Panc1 (cell line): ENCODE results near the gene NTM. TPM values are rescaled to one million over a fixed set of nuclear protein-coding genes. Genes with fewer than 3 reads are reported as not detected.

Experiments used
- ATAC-seq: fragments of 200-7000 bp; cut with Tn5 transposase; 2 replicates; pipeline ENCODE4 v1.9.1; 2020; ENCODE audit warnings: mild to moderate bottlenecking, moderate library complexity
- BruUV-seq: library from RNA; stranded (reverse); fragments of 400-500 nt; replicated peaks from 2 replicates; lab custom pipeline; 2021; lab: Mats Ljungman, UMichigan
- CTCF ChIA-PET: fragments of 300-600 bp; sonication (Branson Sonifier 250); formaldehyde crosslinking; loops from one replicate; lab custom pipeline; 2022; ENCODE audit warnings: antibody characterized with exemption; lab: Charles Lee
- POLR2A ChIA-PET: fragments of 300-600 bp; sonication (Branson Sonifier 250); formaldehyde crosslinking; loops from one replicate; lab custom pipeline; 2022; ENCODE audit warnings: antibody characterized with exemption; lab: Charles Lee
- DNase-seq: peaks from one replicate; pipeline ENCODE4 v3.0.0-alpha.2; 2010; ENCODE audit warnings: low read depth, low spot score
- H3K27ac ChIP-seq: 2 replicates; pipeline ENCODE4 v1.5.1; 2011; ENCODE audit warnings: mild to moderate bottlenecking, low read length, inconsistent platforms
- H3K27me3 ChIP-seq: fragments of 200-500 bp; sonication (Bioruptor generic); 2 replicates; pipeline ENCODE4 v1.6.0; 2014; ENCODE audit warnings: low read length, inconsistent platforms; ENCODE audit not compliant: control insufficient read depth, insufficient read depth
- H3K36me3 ChIP-seq: fragments of 200-500 bp; sonication (Bioruptor generic); 2 replicates; pipeline ENCODE4 v1.5.1; 2014; ENCODE audit warnings: inconsistent platforms, mild to moderate bottlenecking, low read length, moderate library complexity; ENCODE audit not compliant: control insufficient read depth, insufficient read depth
- H3K4me1 ChIP-seq: 2 replicates; pipeline ENCODE4 v1.5.1; 2011; ENCODE audit warnings: inconsistent platforms, mild to moderate bottlenecking, low read length, moderate library complexity; ENCODE audit not compliant: control insufficient read depth, insufficient read depth
- H3K4me3 ChIP-seq, 2 experiments: 2 replicates each; pipeline ENCODE4 v1.5.1; 2011 to 2012; ENCODE audit warnings: low read depth in 2 of 2, low read length in 2 of 2, mild to moderate bottlenecking in 2 of 2, inconsistent platforms in 1 of 2, moderate library complexity in 1 of 2
- H3K9me3 ChIP-seq: fragments of 200-500 bp; sonication (Bioruptor generic); 2 replicates; pipeline ENCODE4 v1.5.1; 2014; ENCODE audit warnings: low read depth, mild to moderate bottlenecking, inconsistent platforms, low read length, moderate library complexity; ENCODE audit not compliant: control insufficient read depth, insufficient read depth
- POLR2AphosphoS5 ChIP-seq: IDR thresholded peaks from 2 replicates; pipeline ENCODE4 v1.6.1; 2012; ENCODE audit warnings: mild to moderate bottlenecking, low read depth, low read length, moderate library complexity
- REST ChIP-seq, 2 experiments: IDR thresholded peaks; 2 replicates each; pipeline ENCODE4 v1.6.1; 2011 to 2012; ENCODE audit warnings: low read depth in 2 of 2, control low read depth in 1 of 2, low read length in 1 of 2, mild to moderate bottlenecking in 1 of 2, moderate library complexity in 1 of 2; ENCODE audit not compliant: insufficient read depth in 1 of 2
- SIN3A ChIP-seq: IDR thresholded peaks from 2 replicates; pipeline ENCODE4 v1.6.1; 2012; ENCODE audit warnings: low read depth, mild to moderate bottlenecking, low read length, moderate library complexity, borderline replicate concordance; ENCODE audit not compliant: insufficient read depth
- TCF7L2 ChIP-seq: IDR thresholded peaks from 2 replicates; pipeline ENCODE4 v1.6.1; 2011; ENCODE audit warnings: mild to moderate bottlenecking, low read depth, low read length, inconsistent platforms
- in situ Hi-C: cut with HindIII; loops from 2 replicates; pipeline ENCODE4 v1.10.0; 2016; ENCODE audit warnings: low sequenced_read_pairs, low pct_unique_long_range_greater_than_20kb
- intact Hi-C: fragments of 100-400 bp; cut with micrococcal nuclease; formaldehyde crosslinking; loops from one replicate; pipeline ENCODE4 v1.10.0; 2022; ENCODE audit not compliant: unreplicated experiment
- total RNA-seq: library from RNA; stranded (reverse); gene quantifications from one replicate; pipeline ENCODE4 v1.2.1, GENCODE V29; 2021; ENCODE audit not compliant: unreplicated experiment
- TF ChIP-seq, protein P1 (sequence below): fragments of 450-650 bp; IDR thresholded peaks from 2 replicates; pipeline ENCODE4 v1.5.1; 2017; ENCODE audit warnings: mild to moderate bottlenecking

Gene NTM
- total RNA-seq, 1 experiment from 2014 or later: 0.10 TPM

GRCh38 chr11:131841925-131842635 lies 471.7 kb downstream of the NTM start:
- no peak overlapping the region for H3K4me3 ChIP-seq
- ATAC-seq (no peak), DNase-seq (no peak)
- in situ Hi-C loops (no loop called here), intact Hi-C loops (no loop called here)
- BruUV-seq: no TSS peak
- no peak for TF ChIP-seq TCF7L2
- TF ChIP-seq POLR2AphosphoS5: no peak
- TF ChIP-seq, protein P1, sequence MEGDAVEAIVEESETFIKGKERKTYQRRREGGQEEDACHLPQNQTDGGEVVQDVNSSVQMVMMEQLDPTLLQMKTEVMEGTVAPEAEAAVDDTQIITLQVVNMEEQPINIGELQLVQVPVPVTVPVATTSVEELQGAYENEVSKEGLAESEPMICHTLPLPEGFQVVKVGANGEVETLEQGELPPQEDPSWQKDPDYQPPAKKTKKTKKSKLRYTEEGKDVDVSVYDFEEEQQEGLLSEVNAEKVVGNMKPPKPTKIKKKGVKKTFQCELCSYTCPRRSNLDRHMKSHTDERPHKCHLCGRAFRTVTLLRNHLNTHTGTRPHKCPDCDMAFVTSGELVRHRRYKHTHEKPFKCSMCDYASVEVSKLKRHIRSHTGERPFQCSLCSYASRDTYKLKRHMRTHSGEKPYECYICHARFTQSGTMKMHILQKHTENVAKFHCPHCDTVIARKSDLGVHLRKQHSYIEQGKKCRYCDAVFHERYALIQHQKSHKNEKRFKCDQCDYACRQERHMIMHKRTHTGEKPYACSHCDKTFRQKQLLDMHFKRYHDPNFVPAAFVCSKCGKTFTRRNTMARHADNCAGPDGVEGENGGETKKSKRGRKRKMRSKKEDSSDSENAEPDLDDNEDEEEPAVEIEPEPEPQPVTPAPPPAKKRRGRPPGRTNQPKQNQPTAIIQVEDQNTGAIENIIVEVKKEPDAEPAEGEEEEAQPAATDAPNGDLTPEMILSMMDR: no peak
- no peak for TF ChIP-seq SIN3A
- TF ChIP-seq REST (IDR thresholded peaks at IDR 0.05; ENCODE audit: insufficient read depth in 1 of 2, low read depth in 2 of 2, low read length in 1 of 2): no peak
- no peaks in the 10 kb centered on the region for H3K4me1 ChIP-seq
- 0 out of 2 replicates have a peak, but pooled peaks cover 2% of the 10 kb centered on the region for H3K27me3 ChIP-seq
- POLR2A ChIA-PET: no interaction called here
- H3K36me3 ChIP-seq: no peaks in the 10 kb centered on the region
- H3K9me3 ChIP-seq: no peaks in the 10 kb centered on the region
- CTCF ChIA-PET: no interaction called here
- H3K27ac ChIP-seq: no peak overlapping the region

GRCh38 chr11:131845255-131845654 lies 474.8 kb downstream of the NTM start:
- H3K36me3 ChIP-seq: no peaks in the 10 kb centered on the region
- BruUV-seq: no TSS peak
- intact Hi-C loops: no loop called here
- H3K9me3 ChIP-seq: no peaks in the 10 kb centered on the region
- POLR2A ChIA-PET: no interaction called here
- no peak overlapping the region for H3K27ac ChIP-seq
- CTCF ChIA-PET: no interaction called here
- no peaks in the 10 kb centered on the region for H3K4me1 ChIP-seq
- H3K4me3 ChIP-seq: no peak overlapping the region
- 0 out of 2 replicates have a peak, but pooled peaks cover 2% of the 10 kb centered on the region for H3K27me3 ChIP-seq
- no peak for DNase-seq
- ATAC-seq: no peak
- TF ChIP-seq, protein P1: no peak
- TF ChIP-seq REST (IDR thresholded peaks at IDR 0.05; ENCODE audit: insufficient read depth in 1 of 2, low read depth in 2 of 2, low read length in 1 of 2): no peak
- no peak for TF ChIP-seq TCF7L2
- in situ Hi-C loops: no loop called here
